Measurements from ENCODE around the gene TNKS2.

Gene TNKS2

GRCh38 chr10:91778485-91778884, 19.7 kb upstream of the TNKS2 start:
- no peaks in the 10 kb centered on the region for H3K9me3 Mint-ChIP-seq

DNA sequence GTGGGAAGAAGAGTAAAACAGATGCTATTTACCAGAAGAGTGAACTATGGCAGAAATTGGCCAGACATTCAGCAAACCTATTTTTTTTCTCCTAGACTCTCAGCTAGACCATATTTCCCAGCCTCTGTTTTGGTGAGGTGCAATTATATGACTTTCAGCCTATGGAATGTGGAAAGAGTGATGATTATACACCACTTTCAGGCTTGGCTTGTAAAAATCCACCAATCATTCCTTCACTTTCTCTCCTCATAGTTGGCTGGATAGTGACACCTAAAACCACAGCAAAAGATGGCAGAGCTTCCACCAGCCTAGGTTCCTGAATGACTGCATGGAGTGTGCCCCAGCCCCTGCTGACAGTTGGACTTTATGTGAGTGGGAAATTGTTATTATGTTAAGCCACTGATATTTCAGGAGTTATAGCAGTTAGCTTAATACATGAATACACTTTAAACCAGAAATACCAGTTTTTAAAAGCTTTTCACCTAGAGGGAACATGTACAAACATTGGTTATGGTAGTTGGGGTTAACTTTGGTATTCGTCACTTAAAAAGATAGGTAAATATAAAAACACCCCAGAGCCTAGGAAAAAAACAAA, 19.1 kb upstream of the TNKS2 start:
- no peaks in the 10 kb centered on the region for H3K9me3 Mint-ChIP-seq
- ATAC-seq (no peak), DNase-seq (no peak)
- H3K27ac Mint-ChIP-seq, result no peak overlapping the region
- H3K27me3 Mint-ChIP-seq, result peaks cover 19% of the 10 kb centered on the region
- no peaks in the 10 kb centered on the region for H3K4me1 Mint-ChIP-seq
- H3K36me3 Mint-ChIP-seq (ENCODE audit: low read depth), result no peaks in the 10 kb centered on the region
- H3K4me3 Mint-ChIP-seq, result no peak overlapping the region

More at GRCh38 chr10:91778485-91778884, 19.7 kb upstream of the TNKS2 start:
- no peak for ATAC-seq
- Mint-ChIP-seq H3K4me3 (no peak overlapping the region), H3K4me1 (no peaks in the 10 kb centered on the region), H3K36me3 (ENCODE audit: low read depth) (no peaks in the 10 kb centered on the region), H3K27ac (no peak overlapping the region), H3K27me3 (peaks cover 19% of the 10 kb centered on the region)
- DNase-seq, result no peak

DNA sequence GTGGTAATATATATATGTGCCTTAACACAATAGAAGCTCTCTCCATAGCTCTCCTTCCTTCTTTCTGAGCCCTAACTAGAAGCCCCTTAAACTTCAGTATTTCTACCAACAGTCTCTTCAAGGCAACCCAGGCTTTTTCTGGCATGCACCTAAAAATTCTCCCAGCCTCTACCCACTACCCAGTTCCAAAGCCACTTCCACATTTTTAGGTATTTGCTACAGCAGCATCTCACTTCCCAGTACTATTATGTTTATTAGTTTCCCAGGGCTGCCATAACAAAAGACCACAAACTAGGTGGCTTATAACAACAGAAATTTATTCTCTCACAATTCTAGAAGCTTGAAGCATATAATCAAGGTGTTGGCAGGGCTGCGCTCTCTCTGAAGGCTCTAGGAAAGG, 15.7 kb upstream of the TNKS2 start:
- H3K4me3 Mint-ChIP-seq, result no peak overlapping the region
- ATAC-seq (no peak), DNase-seq (no peak)
- H3K27ac Mint-ChIP-seq, result no peak overlapping the region
- H3K36me3 Mint-ChIP-seq (ENCODE audit: low read depth), result no peaks in the 10 kb centered on the region
- H3K4me1 Mint-ChIP-seq, result no peaks in the 10 kb centered on the region
- no peaks in the 10 kb centered on the region for H3K9me3 Mint-ChIP-seq
- peaks cover 8% of the 10 kb centered on the region for H3K27me3 Mint-ChIP-seq

DNA sequence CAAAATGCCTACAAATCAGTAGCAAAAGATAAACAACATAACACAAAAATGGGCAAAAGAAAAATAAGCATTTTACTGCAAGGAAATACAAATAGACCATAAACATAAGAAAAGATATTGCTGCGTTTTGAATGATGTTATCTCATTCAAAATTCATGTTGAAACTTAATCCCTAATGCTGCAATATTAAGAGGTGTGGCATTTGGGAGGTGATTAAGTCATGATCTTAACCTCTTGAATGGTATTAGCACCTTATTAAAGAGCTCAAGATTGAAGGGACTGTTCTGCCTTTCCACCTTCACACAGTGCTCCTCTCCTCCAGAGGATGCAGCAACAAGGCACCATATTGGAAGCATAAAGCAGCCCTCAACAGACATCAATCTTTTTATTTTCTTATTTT, 12.4 kb upstream of the TNKS2 start:
- H3K4me3 Mint-ChIP-seq, result no peak overlapping the region
- no peaks in the 10 kb centered on the region for H3K4me1 Mint-ChIP-seq
- H3K27me3 Mint-ChIP-seq, result peaks cover 3% of the 10 kb centered on the region
- no peaks in the 10 kb centered on the region for H3K9me3 Mint-ChIP-seq
- H3K27ac Mint-ChIP-seq, result no peak overlapping the region
- peaks cover 2% of the 10 kb centered on the region for H3K36me3 Mint-ChIP-seq (ENCODE audit: low read depth)
- DNase-seq (no peak), ATAC-seq (no peak)

- no peak overlapping the region for H3K4me3 Mint-ChIP-seq
- no peaks in the 10 kb centered on the region for H3K4me1 Mint-ChIP-seq
- ATAC-seq (no peak), DNase-seq (no peak)
- H3K27me3 Mint-ChIP-seq, result no peaks in the 10 kb centered on the region
- H3K9me3 Mint-ChIP-seq, result no peaks in the 10 kb centered on the region
- no peak overlapping the region for H3K27ac Mint-ChIP-seq
- H3K36me3 Mint-ChIP-seq (ENCODE audit: low read depth), result peaks cover 2% of the 10 kb centered on the region
Observed at GRCh38 chr10:91787258-91787657, 11.0 kb upstream of the TNKS2 start.

GRCh38 chr10:91787810-91788209, 10.4 kb upstream of the TNKS2 start:
- Mint-ChIP-seq H3K9me3 (no peaks in the 10 kb centered on the region), H3K27me3 (no peaks in the 10 kb centered on the region), H3K27ac (no peak overlapping the region), H3K4me3 (no peak overlapping the region), H3K4me1 (no peaks in the 10 kb centered on the region), H3K36me3 (ENCODE audit: low read depth) (peaks cover 2% of the 10 kb centered on the region)
- DNase-seq, result no peak
- ATAC-seq, result no peak

GRCh38 chr10:91788527-91788926, 9.7 kb upstream of the TNKS2 start:
- no peaks in the 10 kb centered on the region for H3K27me3 Mint-ChIP-seq
- H3K36me3 Mint-ChIP-seq (ENCODE audit: low read depth), result peaks cover 2% of the 10 kb centered on the region
- H3K9me3 Mint-ChIP-seq, result no peaks in the 10 kb centered on the region
- no peak overlapping the region for H3K27ac Mint-ChIP-seq
- ATAC-seq, result no peak
- H3K4me3 Mint-ChIP-seq, result no peak overlapping the region
- no peak for DNase-seq
- H3K4me1 Mint-ChIP-seq, result no peaks in the 10 kb centered on the region

DNA sequence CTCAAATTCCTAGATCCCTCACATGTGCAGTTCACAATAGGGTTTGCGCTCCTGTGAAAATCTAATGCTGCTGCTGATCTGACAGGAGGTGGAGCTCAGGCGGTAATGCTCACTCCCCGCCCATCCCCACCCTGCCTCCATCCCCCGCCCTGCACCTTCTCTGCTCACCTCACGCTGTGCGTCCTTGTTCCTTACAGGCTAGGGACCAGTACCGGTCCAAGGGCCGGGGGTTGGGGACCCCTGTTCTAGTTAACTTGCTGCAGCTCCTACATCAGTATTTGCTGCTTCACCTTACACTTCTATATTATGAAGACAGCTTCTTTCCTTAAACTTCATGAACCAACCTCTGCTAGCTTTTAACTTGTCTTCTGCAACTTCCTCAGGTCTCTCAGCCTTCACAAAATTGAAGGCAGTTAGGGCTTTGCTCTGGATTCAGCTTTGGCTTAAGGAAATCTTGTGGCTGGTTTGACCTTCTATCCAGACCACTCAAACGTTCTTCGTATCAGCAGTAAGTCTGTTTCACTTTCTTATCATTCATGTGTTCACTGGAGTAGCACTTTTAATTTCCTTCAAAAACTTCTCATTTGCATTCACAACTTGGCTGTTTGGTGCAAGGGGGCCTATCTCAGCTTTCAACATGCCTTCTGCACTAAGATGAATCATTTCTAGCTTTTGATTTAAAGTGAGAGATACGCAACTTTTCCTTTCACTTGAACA, 1.7 kb upstream of the TNKS2 start:
- ATAC-seq (peak; percentile 62), DNase-seq (peak; percentile 59)
- H3K36me3 Mint-ChIP-seq (ENCODE audit: low read depth), result peaks cover 8% of the 10 kb centered on the region
- H3K27ac Mint-ChIP-seq, result peak overlapping the region; percentile 95
- peaks cover 52% of the 10 kb centered on the region for H3K4me1 Mint-ChIP-seq
- peak overlapping the region; percentile 88 for H3K4me3 Mint-ChIP-seq
- no peaks in the 10 kb centered on the region for H3K27me3 Mint-ChIP-seq
- no peaks in the 10 kb centered on the region for H3K9me3 Mint-ChIP-seq

DNA sequence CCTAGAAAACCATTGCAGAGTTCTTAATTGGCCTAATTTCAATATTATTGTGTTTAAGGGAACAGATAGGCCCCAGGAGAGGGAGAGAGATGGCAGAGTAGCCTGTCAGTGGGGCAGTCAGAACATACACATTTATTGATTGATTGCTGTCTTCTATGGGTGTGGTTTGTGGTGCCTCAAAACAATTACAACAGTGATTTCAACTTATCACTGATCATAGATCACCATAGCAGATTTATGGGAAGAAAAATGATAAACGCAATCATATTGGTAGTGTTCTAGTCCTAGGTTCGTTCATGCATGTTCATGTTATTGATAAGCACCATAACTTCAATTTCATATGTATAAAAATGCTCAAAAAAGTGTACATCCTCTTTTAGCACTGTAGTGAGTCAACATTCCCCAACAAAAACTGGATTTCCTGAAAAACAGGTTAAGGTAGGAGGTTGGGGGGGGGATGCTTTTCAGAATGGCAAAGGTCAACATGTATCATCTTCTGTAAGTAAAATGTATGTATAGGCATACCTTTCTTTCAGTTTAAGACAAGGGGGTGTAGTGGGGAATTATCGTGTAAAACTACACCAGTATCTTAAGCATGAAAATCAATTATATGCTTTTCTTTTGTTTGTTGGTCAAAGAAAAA, 1.1 kb upstream of the TNKS2 start:
- peaks cover 57% of the 10 kb centered on the region for H3K4me1 Mint-ChIP-seq
- DNase-seq, result no peak
- peak overlapping the region; percentile 88 for H3K4me3 Mint-ChIP-seq
- H3K27me3 Mint-ChIP-seq, result no peaks in the 10 kb centered on the region
- peak; percentile 66 for ATAC-seq
- no peaks in the 10 kb centered on the region for H3K9me3 Mint-ChIP-seq
- peak overlapping the region; percentile 95 for H3K27ac Mint-ChIP-seq
- peaks cover 14% of the 10 kb centered on the region for H3K36me3 Mint-ChIP-seq (ENCODE audit: low read depth)

DNA sequence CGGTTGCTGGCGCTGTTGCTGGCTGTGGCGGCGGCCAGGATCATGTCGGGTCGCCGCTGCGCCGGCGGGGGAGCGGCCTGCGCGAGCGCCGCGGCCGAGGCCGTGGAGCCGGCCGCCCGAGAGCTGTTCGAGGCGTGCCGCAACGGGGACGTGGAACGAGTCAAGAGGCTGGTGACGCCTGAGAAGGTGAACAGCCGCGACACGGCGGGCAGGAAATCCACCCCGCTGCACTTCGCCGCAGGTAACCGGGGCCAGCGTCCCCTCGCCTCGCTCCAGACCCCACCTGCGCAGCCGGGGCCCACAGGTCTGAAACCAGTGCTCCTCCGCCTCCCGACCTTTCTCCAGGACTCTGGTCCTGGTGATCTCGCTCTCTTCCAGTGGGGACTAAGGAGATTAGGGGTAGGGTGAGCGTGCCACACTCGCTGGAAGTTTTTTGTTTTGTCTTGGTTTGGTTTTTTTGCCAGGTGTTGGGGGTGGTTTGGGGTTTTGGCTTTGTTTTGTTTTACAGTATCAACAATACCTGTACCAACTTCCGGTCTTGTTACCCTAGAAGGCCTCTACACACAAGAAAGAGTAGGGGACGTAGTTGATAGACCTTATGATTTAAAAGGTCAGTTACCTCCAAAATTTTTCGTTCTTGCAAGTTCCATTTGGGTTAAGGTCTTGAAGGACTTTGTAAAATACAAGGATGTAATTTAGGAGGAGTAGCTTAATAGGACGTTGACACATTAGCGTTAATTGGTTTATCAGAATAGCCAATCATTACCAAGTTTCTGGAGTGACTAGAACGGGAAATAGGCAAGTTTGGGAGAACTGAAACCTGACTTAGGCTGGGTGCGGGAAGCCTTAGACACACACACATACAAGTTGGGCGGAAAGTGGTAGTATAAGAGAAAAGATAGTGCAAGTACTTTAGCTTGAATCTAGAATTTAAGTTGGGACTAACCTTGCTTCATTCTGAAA, 704 bp downstream of the TNKS2 start:
- peak overlapping the region; percentile 88 for H3K27ac Mint-ChIP-seq
- H3K9me3 Mint-ChIP-seq, result no peaks in the 10 kb centered on the region
- peaks cover 72% of the 10 kb centered on the region for H3K4me1 Mint-ChIP-seq
- peaks cover 14% of the 10 kb centered on the region for H3K36me3 Mint-ChIP-seq (ENCODE audit: low read depth)
- ATAC-seq (peak; percentile 3), DNase-seq (peak; percentile 45)
- no peaks in the 10 kb centered on the region for H3K27me3 Mint-ChIP-seq
- H3K4me3 Mint-ChIP-seq, result peak overlapping the region; percentile 92

DNA sequence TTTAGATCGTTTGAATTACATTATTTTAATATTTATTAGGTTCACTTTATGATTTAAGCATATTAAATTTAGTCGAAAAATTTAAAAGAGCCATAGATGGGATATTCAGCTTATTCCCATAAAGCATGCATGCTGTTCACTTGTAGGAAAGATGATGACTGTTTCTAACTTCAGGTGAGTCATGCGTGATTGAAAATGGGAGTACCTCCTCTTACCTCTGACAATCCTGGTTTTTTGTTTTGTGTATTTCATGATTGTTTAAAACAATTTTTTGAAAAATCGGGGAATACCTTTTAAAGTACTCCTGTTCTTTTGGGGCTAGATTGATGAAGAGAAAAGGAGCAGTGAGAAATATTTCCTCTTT, 1.4 kb downstream of the TNKS2 start:
- peak overlapping the region; percentile 88 for H3K27ac Mint-ChIP-seq
- peaks cover 21% of the 10 kb centered on the region for H3K36me3 Mint-ChIP-seq (ENCODE audit: low read depth)
- H3K9me3 Mint-ChIP-seq, result no peaks in the 10 kb centered on the region
- H3K4me1 Mint-ChIP-seq, result peaks cover 77% of the 10 kb centered on the region
- H3K4me3 Mint-ChIP-seq, result peak overlapping the region; percentile 92
- DNase-seq (no peak), ATAC-seq (no peak)
- no peaks in the 10 kb centered on the region for H3K27me3 Mint-ChIP-seq

- H3K27ac Mint-ChIP-seq, result peak overlapping the region; percentile 88
- no peaks in the 10 kb centered on the region for H3K9me3 Mint-ChIP-seq
- ATAC-seq (no peak), DNase-seq (no peak)
- H3K27me3 Mint-ChIP-seq, result no peaks in the 10 kb centered on the region
- peak overlapping the region; percentile 92 for H3K4me3 Mint-ChIP-seq
- H3K4me1 Mint-ChIP-seq, result peaks cover 77% of the 10 kb centered on the region
- peaks cover 24% of the 10 kb centered on the region for H3K36me3 Mint-ChIP-seq (ENCODE audit: low read depth)
Observed at GRCh38 chr10:91800182-91800581, 2.0 kb downstream of the TNKS2 start.

DNA sequence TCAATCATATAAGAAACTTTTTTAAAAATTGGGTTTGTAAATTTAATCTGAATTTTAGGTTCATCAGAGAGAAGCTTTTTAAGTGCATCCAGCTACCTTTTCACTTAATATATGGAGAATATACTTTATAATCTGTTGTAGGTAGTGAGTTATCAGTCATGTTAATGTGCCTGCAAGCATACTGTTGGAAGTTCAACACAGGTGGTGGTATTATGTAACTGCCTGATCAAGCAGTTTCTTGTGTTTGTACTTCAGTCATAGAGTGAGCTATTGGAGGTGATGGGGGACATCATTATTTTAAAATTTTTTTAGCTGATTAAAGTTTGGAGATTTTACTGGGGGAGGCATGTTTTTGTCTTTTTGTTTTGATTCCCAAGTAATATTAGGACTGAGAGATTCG, 2.5 kb downstream of the TNKS2 start:
- H3K27ac Mint-ChIP-seq, result no peak overlapping the region
- H3K4me1 Mint-ChIP-seq, result peaks cover 81% of the 10 kb centered on the region
- ATAC-seq, result no peak

GRCh38 chr10:91803386-91804125, 5.3 kb downstream of the TNKS2 start:
- H3K4me1 Mint-ChIP-seq, result peaks cover 70% of the 10 kb centered on the region
- no peaks in the 10 kb centered on the region for H3K9me3 Mint-ChIP-seq
- no peak overlapping the region for H3K4me3 Mint-ChIP-seq
- no peak overlapping the region for H3K27ac Mint-ChIP-seq
- DNase-seq, result no peak
- H3K36me3 Mint-ChIP-seq (ENCODE audit: low read depth), result peaks cover 36% of the 10 kb centered on the region
- ATAC-seq, result no peak
- H3K27me3 Mint-ChIP-seq, result no peaks in the 10 kb centered on the region

More for the DNA sequence above, 2.5 kb downstream of the TNKS2 start:
- H3K4me3 Mint-ChIP-seq, result peak overlapping the region; percentile 29
- peaks cover 30% of the 10 kb centered on the region for H3K36me3 Mint-ChIP-seq (ENCODE audit: low read depth)
- no peak for DNase-seq
- no peaks in the 10 kb centered on the region for H3K27me3 Mint-ChIP-seq
- no peaks in the 10 kb centered on the region for H3K9me3 Mint-ChIP-seq

All from activated naive CD8-positive, alpha-beta T cell treated with anti-CD3 and anti-CD28 coated beads, Interleukin-2, amount 50 U/mL, for 24 hours (primary cell).